ENCODE results near the gene CDKAL1.
"Not testable (repeated sequence)": the region's sequence is repeated elsewhere in the genome, so short reads cannot be mapped to it uniquely, and the experiment has no call there.

CDKAL1 gene

GRCh38 chr6:20831251-20831650 is 297.0 kb downstream of the CDKAL1 start:
- H3K27ac ChIP-seq (ENCODE audit: low read depth, low read length); H3K27me3 ChIP-seq (ENCODE audit: control insufficient read depth in 1 of 2, insufficient read depth in 2 of 2, low read length in 2 of 2); H3K36me3 ChIP-seq (ENCODE audit: control insufficient read depth in 1 of 2, insufficient read depth in 2 of 2, low read length in 2 of 2); H3K9me3 ChIP-seq (ENCODE audit: control insufficient read depth in 1 of 2, low read length in 2 of 2); H3K4me1 ChIP-seq (ENCODE audit: control insufficient read depth in 1 of 2, insufficient read depth in 2 of 2, low read length in 2 of 2); H3K4me3 ChIP-seq (ENCODE audit: low read depth in 1 of 2, low read length in 2 of 2); H3K9ac ChIP-seq (ENCODE audit: low read depth in 1 of 2, low read length in 2 of 2): not testable (repeated sequence)

DNA sequence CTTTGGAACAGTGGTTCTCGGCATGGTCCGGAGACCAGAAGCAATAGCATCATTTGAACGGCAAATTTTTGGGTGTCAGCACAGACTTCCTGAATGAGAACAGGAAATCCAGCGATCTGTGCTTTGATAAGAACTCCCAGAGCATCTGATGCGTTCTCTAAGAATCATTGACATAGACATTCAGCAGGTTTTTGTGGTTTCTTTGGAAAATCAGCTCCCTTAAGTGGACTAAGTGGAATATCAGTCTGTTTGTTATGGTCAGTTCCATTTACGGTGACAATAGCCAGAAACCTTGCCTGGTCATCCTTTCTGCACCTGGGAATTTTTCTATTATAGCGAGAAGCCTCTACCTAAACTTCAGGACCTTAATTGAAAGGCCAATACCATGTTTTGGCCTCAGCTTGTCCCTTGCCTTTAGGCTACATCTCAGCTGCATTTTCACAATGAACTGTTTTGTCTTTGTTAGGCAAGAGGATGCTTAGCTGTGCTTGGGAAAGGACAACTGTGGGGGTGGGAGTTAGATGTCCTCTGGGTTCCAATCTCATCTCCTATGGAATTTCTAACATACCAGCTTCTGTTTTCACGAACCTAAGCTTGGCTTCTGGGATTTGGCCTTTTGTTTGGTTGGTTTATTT is 299.7 kb downstream of the CDKAL1 start:
- H3K4me3 ChIP-seq (ENCODE audit: low read depth in 1 of 2, low read length in 2 of 2), result no peak overlapping the region
- no peaks in the 10 kb centered on the region for H3K36me3 ChIP-seq (ENCODE audit: control insufficient read depth in 1 of 2, insufficient read depth in 2 of 2, low read length in 2 of 2)

DNA sequence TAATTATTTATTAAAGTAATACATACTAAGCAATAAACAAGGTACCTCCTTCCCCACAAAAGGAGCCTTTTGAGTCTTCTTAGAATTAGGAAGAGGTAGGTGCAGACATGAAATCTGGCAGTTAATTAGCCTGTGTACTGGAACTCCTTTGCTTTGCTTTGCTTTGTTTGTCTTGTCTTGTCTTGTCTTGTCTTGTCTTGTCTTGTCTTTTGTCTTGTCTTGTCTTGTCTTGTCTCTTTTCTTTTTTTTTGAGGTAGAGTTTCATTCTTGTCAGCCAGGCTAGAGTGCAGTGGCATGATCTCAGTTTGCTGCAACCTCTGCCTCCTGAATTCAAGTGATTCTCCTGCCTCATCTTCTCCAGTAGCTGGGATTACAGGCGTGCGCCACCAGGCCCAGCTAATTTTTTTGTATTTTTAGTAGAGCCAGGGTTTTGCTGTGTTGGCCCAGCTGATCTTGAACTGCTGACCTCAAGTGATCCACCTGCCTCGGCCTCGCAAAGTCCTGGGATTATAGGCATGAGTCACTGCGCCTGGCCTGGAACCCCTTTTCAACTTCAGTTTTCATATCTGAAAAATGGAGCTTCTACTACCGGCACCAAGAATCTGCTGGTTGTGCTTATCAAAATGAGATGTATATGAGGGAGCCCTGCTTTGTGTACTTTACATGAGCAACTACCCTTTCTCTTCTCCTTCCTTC is 301.2 kb downstream of the CDKAL1 start:
- no peaks in the 10 kb centered on the region for H3K4me1 ChIP-seq (ENCODE audit: control insufficient read depth in 1 of 2, insufficient read depth in 2 of 2, low read length in 2 of 2)
- no peak overlapping the region for H3K9ac ChIP-seq (ENCODE audit: low read depth in 1 of 2, low read length in 2 of 2)
- H3K36me3 ChIP-seq (ENCODE audit: control insufficient read depth in 1 of 2, insufficient read depth in 2 of 2, low read length in 2 of 2), result no peaks in the 10 kb centered on the region
- no peak overlapping the region for H3K27ac ChIP-seq (ENCODE audit: low read depth, low read length)
- H3K27me3 ChIP-seq (ENCODE audit: control insufficient read depth in 1 of 2, insufficient read depth in 2 of 2, low read length in 2 of 2), result no peaks in the 10 kb centered on the region
- no peaks in the 10 kb centered on the region for H3K9me3 ChIP-seq (ENCODE audit: control insufficient read depth in 1 of 2, low read length in 2 of 2)
- H3K4me3 ChIP-seq (ENCODE audit: low read depth in 1 of 2, low read length in 2 of 2), result no peak overlapping the region

More for the DNA sequence above, 299.7 kb downstream of the CDKAL1 start:
- H3K9me3 ChIP-seq (ENCODE audit: control insufficient read depth in 1 of 2, low read length in 2 of 2), result no peaks in the 10 kb centered on the region
- H3K27ac ChIP-seq (ENCODE audit: low read depth, low read length), result no peak overlapping the region
- H3K9ac ChIP-seq (ENCODE audit: low read depth in 1 of 2, low read length in 2 of 2), result no peak overlapping the region
- H3K27me3 ChIP-seq (ENCODE audit: control insufficient read depth in 1 of 2, insufficient read depth in 2 of 2, low read length in 2 of 2), result no peaks in the 10 kb centered on the region
- no peaks in the 10 kb centered on the region for H3K4me1 ChIP-seq (ENCODE audit: control insufficient read depth in 1 of 2, insufficient read depth in 2 of 2, low read length in 2 of 2)

DNA sequence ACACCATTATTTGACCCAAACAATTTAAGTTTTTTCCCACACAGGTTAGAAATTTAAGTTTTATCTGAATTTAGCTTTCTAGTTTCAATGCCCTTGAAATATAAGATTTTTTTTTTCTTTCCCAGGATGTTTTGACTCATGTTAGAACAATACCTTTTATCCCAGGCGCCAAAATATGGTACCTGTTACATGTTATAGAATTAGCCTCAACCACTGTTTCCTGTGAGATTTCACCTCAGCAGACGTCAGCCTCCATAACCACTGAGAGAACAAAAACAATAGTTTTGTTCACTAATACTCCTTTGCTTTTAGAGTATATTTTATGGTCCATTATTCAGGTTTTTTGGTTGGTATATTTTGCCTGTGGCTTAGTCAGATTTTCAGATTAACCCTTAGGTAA is 302.9 kb downstream of the CDKAL1 start:
- H3K9ac ChIP-seq (ENCODE audit: low read depth in 1 of 2, low read length in 2 of 2), result no peak overlapping the region
- H3K4me1 ChIP-seq (ENCODE audit: control insufficient read depth in 1 of 2, insufficient read depth in 2 of 2, low read length in 2 of 2), result no peaks in the 10 kb centered on the region
- no peak overlapping the region for H3K27ac ChIP-seq (ENCODE audit: low read depth, low read length)
- H3K36me3 ChIP-seq (ENCODE audit: control insufficient read depth in 1 of 2, insufficient read depth in 2 of 2, low read length in 2 of 2), result no peaks in the 10 kb centered on the region
- H3K4me3 ChIP-seq (ENCODE audit: low read depth in 1 of 2, low read length in 2 of 2), result no peak overlapping the region
- no peaks in the 10 kb centered on the region for H3K27me3 ChIP-seq (ENCODE audit: control insufficient read depth in 1 of 2, insufficient read depth in 2 of 2, low read length in 2 of 2)
- H3K9me3 ChIP-seq (ENCODE audit: control insufficient read depth in 1 of 2, low read length in 2 of 2), result no peaks in the 10 kb centered on the region

DNA sequence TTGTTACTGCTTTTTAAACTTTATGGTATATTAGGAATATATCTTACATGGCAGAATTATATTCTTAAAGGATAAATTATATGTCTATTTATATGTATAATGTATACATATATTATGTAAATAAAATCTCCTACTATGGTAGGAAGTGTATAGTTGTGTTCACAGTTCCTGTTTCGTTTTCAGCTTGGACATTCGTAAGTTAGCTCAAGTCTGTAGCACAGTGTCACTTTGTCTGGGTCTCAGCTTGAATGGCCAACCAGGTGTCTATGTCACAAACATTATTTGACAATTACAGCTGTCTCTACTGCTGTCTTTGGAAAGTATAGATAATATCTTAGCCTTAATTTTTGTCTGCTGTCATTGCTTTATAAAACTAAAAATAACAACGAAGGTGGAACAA is 303.9 kb downstream of the CDKAL1 start:
- Histone ChIP-seq H3K9me3 (ENCODE audit: control insufficient read depth in 1 of 2, low read length in 2 of 2) (no peaks in the 10 kb centered on the region), H3K4me1 (ENCODE audit: control insufficient read depth in 1 of 2, insufficient read depth in 2 of 2, low read length in 2 of 2) (no peaks in the 10 kb centered on the region), H3K36me3 (ENCODE audit: control insufficient read depth in 1 of 2, insufficient read depth in 2 of 2, low read length in 2 of 2) (no peaks in the 10 kb centered on the region), H3K27ac (ENCODE audit: low read depth, low read length) (no peak overlapping the region), H3K27me3 (ENCODE audit: control insufficient read depth in 1 of 2, insufficient read depth in 2 of 2, low read length in 2 of 2) (no peaks in the 10 kb centered on the region), H3K9ac (ENCODE audit: low read depth in 1 of 2, low read length in 2 of 2) (no peak overlapping the region), H3K4me3 (ENCODE audit: low read depth in 1 of 2, low read length in 2 of 2) (no peak overlapping the region)

- Histone ChIP-seq H3K4me1 (ENCODE audit: control insufficient read depth in 1 of 2, insufficient read depth in 2 of 2, low read length in 2 of 2) (no peaks in the 10 kb centered on the region), H3K9ac (ENCODE audit: low read depth in 1 of 2, low read length in 2 of 2) (no peak overlapping the region), H3K36me3 (ENCODE audit: control insufficient read depth in 1 of 2, insufficient read depth in 2 of 2, low read length in 2 of 2) (no peaks in the 10 kb centered on the region), H3K9me3 (ENCODE audit: control insufficient read depth in 1 of 2, low read length in 2 of 2) (no peaks in the 10 kb centered on the region), H3K27ac (ENCODE audit: low read depth, low read length) (no peak overlapping the region), H3K4me3 (ENCODE audit: low read depth in 1 of 2, low read length in 2 of 2) (no peak overlapping the region), H3K27me3 (ENCODE audit: control insufficient read depth in 1 of 2, insufficient read depth in 2 of 2, low read length in 2 of 2) (no peaks in the 10 kb centered on the region)
Observed at GRCh38 chr6:20839630-20840029, 305.4 kb downstream of the CDKAL1 start.

DNA sequence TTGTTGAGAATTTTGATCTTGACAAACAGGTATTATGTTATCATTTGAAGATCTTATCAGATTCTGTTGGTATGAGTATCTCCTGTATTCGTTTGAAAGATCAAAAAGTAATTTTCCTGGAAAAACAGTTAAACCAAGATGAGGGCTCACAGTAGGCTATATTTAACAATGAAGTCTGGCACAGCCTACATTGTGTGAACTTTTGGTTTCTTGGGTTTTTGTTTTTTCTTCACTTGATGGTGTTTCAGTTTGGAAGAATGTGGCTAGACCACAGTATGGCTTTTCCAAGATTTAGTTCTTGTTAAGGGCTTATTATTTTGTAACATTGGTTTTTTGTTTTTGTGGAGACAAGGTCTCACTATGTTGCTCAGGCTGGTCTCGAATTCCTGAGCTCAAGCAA is 306.4 kb downstream of the CDKAL1 start:
- no peak overlapping the region for H3K9ac ChIP-seq (ENCODE audit: low read depth in 1 of 2, low read length in 2 of 2)
- H3K4me1 ChIP-seq (ENCODE audit: control insufficient read depth in 1 of 2, insufficient read depth in 2 of 2, low read length in 2 of 2), result no peaks in the 10 kb centered on the region
- no peak overlapping the region for H3K27ac ChIP-seq (ENCODE audit: low read depth, low read length)
- no peaks in the 10 kb centered on the region for H3K36me3 ChIP-seq (ENCODE audit: control insufficient read depth in 1 of 2, insufficient read depth in 2 of 2, low read length in 2 of 2)
- no peak overlapping the region for H3K4me3 ChIP-seq (ENCODE audit: low read depth in 1 of 2, low read length in 2 of 2)
- H3K27me3 ChIP-seq (ENCODE audit: control insufficient read depth in 1 of 2, insufficient read depth in 2 of 2, low read length in 2 of 2), result no peaks in the 10 kb centered on the region
- no peaks in the 10 kb centered on the region for H3K9me3 ChIP-seq (ENCODE audit: control insufficient read depth in 1 of 2, low read length in 2 of 2)

DNA sequence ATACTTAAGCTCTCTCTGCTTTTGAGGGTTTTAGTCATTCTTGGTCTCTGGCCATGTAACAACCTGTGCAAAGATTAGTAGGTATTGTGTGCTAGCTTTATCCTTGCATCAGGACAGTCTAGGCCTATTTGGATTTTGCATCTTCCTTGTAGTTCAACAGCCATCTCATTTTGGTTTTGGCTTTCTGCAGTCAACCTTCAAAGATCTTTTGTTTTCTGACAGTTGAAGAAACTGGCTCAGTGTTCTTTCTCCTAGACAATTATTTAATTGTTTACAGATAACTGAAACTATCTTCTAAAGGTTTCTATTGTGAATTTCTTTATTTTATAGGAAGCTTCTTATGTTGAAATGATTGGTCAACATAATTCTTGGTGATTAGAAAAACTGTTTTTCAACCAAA is 307.5 kb downstream of the CDKAL1 start:
- Histone ChIP-seq H3K27me3 (ENCODE audit: control insufficient read depth in 1 of 2, insufficient read depth in 2 of 2, low read length in 2 of 2) (no peaks in the 10 kb centered on the region), H3K9ac (ENCODE audit: low read depth in 1 of 2, low read length in 2 of 2) (no peak overlapping the region)

DNA sequence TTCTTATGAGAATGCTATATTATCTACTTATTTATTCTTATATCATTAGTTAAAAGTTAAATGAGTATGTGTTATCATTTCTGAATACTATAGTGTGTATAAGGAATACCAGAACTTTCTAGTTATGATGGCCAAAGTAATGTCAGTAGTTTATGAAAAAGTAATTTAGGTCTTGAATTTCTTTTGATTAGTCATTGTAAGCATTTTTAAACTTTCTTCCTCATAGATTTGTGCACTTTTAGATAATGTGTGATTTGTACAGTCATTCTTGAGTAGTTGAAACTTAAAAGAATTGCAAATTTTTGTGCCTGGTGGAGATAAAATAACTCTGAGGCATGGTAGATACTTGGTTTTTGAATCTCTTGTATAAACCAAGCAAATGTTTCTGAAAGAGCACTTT is 311.3 kb downstream of the CDKAL1 start:
- no peak overlapping the region for H3K4me3 ChIP-seq (ENCODE audit: low read depth in 1 of 2, low read length in 2 of 2)
- H3K36me3 ChIP-seq (ENCODE audit: control insufficient read depth in 1 of 2, insufficient read depth in 2 of 2, low read length in 2 of 2), result no peaks in the 10 kb centered on the region
- H3K9ac ChIP-seq (ENCODE audit: low read depth in 1 of 2, low read length in 2 of 2), result no peak overlapping the region
- no peaks in the 10 kb centered on the region for H3K27me3 ChIP-seq (ENCODE audit: control insufficient read depth in 1 of 2, insufficient read depth in 2 of 2, low read length in 2 of 2)
- H3K27ac ChIP-seq (ENCODE audit: low read depth, low read length), result no peak overlapping the region
- no peaks in the 10 kb centered on the region for H3K4me1 ChIP-seq (ENCODE audit: control insufficient read depth in 1 of 2, insufficient read depth in 2 of 2, low read length in 2 of 2)
- no peaks in the 10 kb centered on the region for H3K9me3 ChIP-seq (ENCODE audit: control insufficient read depth in 1 of 2, low read length in 2 of 2)

More for the DNA sequence above, 307.5 kb downstream of the CDKAL1 start:
- Histone ChIP-seq H3K4me3 (ENCODE audit: low read depth in 1 of 2, low read length in 2 of 2) (no peak overlapping the region), H3K27ac (ENCODE audit: low read depth, low read length) (no peak overlapping the region), H3K36me3 (ENCODE audit: control insufficient read depth in 1 of 2, insufficient read depth in 2 of 2, low read length in 2 of 2) (no peaks in the 10 kb centered on the region), H3K4me1 (ENCODE audit: control insufficient read depth in 1 of 2, insufficient read depth in 2 of 2, low read length in 2 of 2) (no peaks in the 10 kb centered on the region), H3K9me3 (ENCODE audit: control insufficient read depth in 1 of 2, low read length in 2 of 2) (no peaks in the 10 kb centered on the region)

DNA sequence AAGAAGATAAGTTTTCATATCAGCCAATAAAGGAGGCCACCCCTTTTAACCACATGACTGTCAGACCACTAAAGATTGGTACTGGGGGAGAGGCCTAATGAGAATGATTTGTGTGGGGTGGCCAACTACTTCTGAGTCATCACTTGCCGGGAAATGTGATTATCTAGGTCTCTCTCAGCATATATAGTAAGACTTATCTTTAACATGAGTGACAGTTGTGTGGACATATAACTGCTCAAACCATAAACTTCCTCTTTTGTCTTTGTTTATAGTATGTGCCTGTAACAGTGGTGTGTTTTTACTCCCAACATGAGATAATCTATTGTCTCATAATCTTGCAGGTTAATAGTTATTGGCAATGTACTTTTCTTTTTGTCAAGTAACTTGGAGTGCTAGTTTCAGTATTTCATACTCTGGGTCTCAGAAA is 312.4 kb downstream of the CDKAL1 start:
- no peaks in the 10 kb centered on the region for H3K27me3 ChIP-seq (ENCODE audit: control insufficient read depth in 1 of 2, insufficient read depth in 2 of 2, low read length in 2 of 2)
- H3K4me3 ChIP-seq (ENCODE audit: low read depth in 1 of 2, low read length in 2 of 2), result no peak overlapping the region
- H3K27ac ChIP-seq (ENCODE audit: low read depth, low read length), result no peak overlapping the region
- H3K4me1 ChIP-seq (ENCODE audit: control insufficient read depth in 1 of 2, insufficient read depth in 2 of 2, low read length in 2 of 2), result no peaks in the 10 kb centered on the region
- H3K9ac ChIP-seq (ENCODE audit: low read depth in 1 of 2, low read length in 2 of 2), result no peak overlapping the region
- no peaks in the 10 kb centered on the region for H3K9me3 ChIP-seq (ENCODE audit: control insufficient read depth in 1 of 2, low read length in 2 of 2)
- no peaks in the 10 kb centered on the region for H3K36me3 ChIP-seq (ENCODE audit: control insufficient read depth in 1 of 2, insufficient read depth in 2 of 2, low read length in 2 of 2)
